ENCODE data around the gene HIBADH.
"Not testable (repeated sequence)": the region's sequence is repeated elsewhere in the genome, so short reads cannot be mapped to it uniquely, and the experiment has no call there.

HIBADH gene

GRCh38 chr7:27547401-27547800, 115.3 kb downstream of the HIBADH start:
- DNase-seq (ENCODE audit: low spot score): no peak

GRCh38 chr7:27546610-27547009, 116.1 kb downstream of the HIBADH start:
- DNase-seq (ENCODE audit: low spot score): no peak

- no peak for DNase-seq (ENCODE audit: low spot score)
These were observed 126.9 kb downstream of the HIBADH start for GRCh38 chr7:27535795-27536194.

DNA sequence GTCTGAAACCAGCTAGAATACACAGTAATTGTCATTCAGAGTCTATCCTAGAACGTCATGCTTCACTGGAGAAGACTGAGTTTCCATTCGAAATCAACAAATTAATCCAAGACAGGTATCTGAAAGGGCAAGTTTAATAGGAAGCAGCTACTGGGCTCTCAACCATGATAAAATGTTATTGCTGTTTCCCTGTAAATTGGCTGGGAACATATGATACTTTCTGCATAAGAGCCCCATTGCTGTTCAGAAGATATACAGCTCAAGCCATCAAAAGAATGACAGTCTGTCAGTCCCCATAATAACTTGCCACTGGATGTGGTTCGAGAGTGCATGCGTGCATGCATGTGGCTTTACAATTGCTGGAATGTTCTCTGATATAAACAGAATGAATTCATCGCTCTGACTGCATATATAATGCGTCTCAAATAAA, 129.0 kb downstream of the HIBADH start:
- DNase-seq (ENCODE audit: low spot score): no peak

GRCh38 chr7:27532314-27532713, 130.4 kb downstream of the HIBADH start:
- no peak for DNase-seq (ENCODE audit: low spot score)

- no peak for DNase-seq (ENCODE audit: low spot score)
These were observed 135.4 kb downstream of the HIBADH start for GRCh38 chr7:27527348-27527714.

DNA sequence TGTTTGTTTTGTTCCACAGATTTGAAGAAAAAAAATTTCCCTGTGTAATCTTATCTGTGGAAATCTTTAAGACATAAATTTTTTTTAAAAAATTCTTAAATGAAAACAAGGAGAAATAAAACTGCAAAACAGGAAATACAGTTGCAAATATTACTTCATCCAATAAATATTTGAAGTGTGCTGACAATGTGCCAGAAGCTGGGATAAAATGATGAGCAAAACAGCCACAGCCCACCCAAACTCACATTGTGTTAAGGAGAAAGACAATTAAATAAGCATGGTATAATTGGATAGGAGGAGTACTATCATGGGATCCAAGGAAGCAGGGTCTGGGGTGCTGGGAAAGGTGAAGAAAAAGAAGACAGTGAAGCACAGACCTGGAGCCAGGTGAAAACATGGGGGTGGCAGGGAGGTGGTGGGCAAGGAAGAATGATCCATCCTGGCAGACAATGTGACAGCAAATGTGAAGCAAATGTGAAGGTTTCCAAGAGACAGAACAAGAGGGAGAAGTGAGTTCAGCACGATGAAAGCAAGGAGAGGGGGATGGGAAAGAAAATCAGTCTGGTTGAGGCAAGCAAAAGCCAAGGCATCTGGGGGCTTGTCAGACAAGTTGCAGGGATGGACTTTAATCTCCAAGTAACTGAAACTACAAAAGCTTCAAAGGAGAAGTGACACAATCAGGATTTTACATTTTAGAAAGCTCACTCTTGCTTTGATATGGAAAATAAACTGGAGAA, 135.9 kb downstream of the HIBADH start:
- DNase-seq (ENCODE audit: low spot score): no peak

- no peak for DNase-seq (ENCODE audit: low spot score)
These were observed 136.6 kb downstream of the HIBADH start for GRCh38 chr7:27526131-27526530.

DNA sequence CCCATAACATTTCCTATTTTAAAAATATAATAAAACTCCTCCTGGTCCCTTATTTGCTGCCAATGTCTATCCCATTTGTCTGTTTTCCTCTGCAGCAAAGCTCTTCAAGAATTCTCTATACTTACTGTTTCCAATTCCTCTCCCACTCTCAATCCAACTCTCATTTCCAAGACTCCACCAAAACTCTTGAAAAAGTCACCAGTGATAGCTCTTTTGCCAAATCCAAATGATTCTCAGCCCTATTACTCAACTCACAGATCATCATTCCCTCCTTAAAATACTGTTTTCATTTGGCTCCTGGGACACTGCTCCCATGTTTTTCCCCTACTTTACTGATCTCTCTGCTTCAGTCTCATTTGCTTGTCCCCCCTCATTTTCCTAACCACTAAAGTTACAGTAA, 139.4 kb downstream of the HIBADH start:
- DNase-seq (ENCODE audit: low spot score): no peak

DNA sequence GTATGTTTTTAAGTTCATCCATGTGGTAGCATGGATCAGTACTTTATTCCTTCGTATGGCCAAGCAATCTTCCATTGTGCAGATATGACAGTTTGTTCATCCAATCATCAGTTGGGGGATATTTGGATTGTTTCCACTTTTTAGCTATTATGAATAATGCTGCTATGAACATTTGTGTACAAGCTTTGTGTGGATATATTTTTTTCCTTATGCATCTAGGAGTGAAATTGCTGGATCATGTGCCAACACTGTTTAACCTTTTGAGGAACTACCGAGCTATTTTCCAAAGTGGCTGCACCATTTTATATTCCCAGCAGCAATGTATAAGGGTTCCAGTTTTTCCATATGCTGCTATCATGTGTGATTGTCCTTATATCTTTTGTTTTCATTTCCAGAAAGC, 140.1 kb downstream of the HIBADH start:
- no peak for DNase-seq (ENCODE audit: low spot score)

DNA sequence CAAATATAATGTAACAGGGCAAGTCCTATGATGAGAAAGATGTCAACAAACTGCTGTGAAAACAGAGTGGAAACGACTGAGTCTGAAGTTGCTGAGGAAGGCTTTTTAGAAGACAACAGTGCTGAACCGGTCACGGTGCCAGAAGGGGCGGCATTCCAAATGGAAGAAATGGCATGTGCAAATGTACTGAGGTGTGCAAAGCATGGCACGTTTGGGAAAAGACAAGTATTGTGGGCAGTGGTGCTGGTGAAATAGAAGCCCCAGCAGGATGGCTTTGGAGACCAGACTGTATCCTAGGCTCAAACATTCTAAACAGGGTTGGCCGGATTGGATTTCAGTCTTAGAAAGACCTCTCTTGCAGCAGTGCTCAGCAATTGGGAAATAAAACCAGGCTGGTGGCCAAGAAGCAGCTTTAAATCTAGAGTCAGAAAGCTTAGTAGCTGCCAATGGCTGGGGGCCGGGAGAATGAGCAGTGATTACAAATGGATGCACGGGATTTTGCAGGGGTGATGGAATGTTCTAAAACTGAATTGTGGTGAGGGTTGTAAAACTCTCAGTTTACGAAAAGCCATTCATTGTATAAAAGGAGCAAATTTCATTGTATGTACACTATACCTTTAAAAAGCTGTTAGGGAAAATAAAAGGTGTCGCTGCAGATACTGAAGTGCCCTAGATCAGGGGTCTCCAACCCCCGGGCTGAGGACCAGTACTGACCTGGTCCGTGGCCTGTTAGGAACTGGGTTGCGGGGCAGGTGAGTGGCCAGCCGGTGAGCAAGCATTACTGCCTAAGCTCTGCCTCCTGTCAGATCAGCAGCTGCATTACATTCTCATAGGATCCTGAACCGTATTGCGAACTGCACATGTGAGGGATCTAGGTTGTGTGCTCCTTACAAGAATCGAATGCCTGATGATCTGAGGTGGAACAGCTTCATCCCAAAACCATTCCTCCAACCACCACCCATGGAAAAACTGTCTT, 141.6 kb downstream of the HIBADH start:
- DNase-seq (ENCODE audit: low spot score): no peak

DNA sequence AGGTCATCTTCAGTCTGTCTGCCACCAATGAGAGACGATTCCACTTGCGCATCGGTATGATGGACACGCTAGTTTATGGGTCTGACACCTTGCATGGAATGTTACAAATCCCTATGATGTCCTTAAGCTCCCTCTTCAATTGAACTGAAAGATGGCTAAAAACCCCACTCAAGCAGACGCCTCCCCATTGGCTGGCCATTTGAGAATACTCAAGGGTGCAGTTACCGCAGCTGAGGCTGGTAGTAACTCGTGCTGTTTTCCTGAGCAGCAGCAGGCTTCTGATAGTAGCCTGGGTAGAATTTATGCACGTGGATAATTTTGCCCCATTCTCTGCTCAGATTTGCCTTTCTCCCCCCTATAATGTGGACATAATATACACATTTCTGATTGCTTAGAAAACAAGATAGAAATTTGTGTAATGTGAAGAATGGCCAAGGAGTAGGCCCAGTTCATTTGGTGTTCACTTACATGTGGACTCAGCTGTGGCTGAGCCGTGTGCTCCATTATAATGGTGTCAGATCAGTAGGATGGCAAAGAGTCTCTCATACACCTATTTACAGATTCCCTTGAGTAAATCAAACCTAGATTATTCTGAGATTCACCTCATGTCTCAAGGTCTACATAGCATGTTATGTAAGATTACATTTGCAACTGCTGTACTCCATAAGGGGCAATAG, 142.8 kb downstream of the HIBADH start:
- no peak for DNase-seq (ENCODE audit: low spot score)

DNA sequence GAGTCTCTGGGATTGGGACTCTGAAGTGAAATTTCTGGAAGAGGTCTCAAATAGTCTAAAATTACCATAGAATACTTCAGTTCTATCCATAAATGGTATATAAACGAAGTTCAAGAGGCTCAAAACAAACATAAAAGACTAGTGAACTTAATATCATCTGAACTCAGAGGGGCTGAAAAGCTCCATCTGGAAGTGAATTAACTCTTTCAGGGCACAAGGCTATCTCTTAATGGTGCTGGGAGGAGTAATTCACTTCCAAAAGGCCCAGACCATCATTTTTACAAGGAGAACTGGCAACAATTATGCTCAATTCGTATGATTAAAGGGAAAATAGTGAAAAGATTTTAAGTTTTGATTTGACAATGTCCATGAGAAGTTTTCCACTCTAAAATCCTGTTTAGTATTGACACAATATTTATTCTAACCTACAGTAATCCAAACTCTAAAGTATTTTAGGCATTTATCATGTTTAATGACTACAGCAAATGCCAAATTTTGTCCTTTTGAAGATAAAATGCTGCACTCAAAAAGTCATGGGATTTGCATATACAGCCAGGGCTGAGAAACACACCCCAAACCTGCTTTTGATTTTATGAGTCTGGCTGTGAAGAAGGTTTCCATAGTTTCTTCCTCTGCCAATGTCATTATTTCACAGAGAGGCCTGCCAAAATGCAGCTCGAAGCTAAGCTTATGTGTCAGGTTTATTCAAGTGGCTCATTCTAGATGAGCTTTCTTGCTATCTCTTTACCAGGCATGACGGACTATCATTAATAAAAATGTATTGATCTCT, 143.9 kb downstream of the HIBADH start:
- no peak for DNase-seq (ENCODE audit: low spot score)

DNA sequence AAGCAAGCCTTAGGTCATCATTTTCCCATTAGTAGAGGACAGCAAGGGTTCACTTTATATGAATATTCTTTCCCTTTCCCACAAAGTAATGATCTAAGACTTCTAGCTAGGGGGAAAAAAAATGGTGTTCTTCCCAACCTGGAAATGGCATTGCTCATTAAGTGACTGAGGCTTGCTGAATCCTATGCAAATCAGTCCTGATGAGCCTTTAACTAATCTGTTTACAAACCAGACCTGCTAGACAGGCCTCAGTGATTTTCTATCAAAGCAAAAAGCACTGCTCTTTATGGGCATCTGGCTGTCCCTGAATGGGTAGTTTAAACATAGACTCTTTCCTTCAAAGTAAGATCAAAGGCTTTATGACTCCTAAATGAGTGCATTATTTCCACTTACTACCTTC, 146.3 kb downstream of the HIBADH start:
- no peak for DNase-seq (ENCODE audit: low spot score)

DNA sequence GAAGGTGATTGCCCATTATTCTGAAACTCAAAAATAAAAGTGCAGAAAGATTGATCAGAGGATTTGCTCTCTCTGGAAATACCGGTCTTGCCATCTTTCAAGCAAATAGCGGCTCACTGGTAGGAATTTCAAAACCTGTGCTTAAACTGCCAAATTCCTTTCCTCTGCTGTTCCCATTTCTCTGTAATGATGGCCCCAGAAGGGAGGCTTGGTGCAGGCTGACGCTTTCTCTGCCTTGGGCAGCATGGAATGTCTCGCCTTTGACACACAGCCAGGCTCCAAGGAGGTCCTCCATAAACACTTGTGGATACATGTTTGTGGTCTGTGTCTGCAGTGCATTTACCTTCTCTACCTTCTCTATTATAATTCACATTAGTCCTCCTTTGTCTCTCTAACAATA, 146.8 kb downstream of the HIBADH start:
- no peak for DNase-seq (ENCODE audit: low spot score)

DNA sequence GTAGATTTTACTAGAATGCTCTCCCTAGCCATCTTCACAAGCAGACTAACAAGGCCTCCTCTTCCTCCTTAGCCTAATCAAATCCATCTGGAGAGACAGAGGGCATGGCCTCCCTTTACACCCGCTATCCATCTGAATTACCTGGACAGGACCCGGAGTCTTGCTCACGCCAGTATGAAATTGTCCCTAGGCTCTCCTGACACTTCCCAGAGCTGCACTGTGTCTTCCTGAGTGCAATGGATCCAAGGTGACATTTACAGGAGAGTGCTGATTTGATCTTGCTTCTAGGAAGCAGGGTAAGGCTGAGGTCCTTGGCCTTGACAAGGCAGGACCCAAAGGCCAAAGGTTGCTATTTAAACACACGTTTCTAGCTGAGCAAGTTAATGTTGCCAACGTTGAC, 147.8 kb downstream of the HIBADH start:
- no peak for DNase-seq (ENCODE audit: low spot score)

GRCh38 chr7:27513885-27514284, 148.8 kb downstream of the HIBADH start:
- DNase-seq (ENCODE audit: low spot score): no peak

- DNase-seq (ENCODE audit: low spot score): not testable (repeated sequence)
These were observed 151.3 kb downstream of the HIBADH start for GRCh38 chr7:27511370-27511769.

DNA sequence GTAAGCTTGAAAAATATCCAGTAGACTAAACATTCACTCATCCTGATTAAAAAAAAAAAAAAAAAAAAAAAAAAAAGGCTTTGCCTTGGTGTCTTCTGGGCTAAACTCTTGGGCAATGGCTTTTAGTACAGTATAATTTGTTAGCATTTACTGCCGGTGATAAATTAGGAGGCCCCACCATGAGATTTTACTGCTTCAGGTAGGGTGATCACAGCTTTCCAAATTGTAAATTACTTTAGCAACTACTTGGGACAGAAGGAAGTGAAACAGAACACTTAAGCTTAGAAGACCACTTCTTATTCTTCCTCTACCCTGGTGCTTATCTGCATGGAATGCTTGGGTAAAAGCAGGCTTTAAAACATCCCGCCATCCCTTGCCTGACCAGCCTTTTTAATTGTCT, 152.1 kb downstream of the HIBADH start:
- no peak for DNase-seq (ENCODE audit: low spot score)

DNA sequence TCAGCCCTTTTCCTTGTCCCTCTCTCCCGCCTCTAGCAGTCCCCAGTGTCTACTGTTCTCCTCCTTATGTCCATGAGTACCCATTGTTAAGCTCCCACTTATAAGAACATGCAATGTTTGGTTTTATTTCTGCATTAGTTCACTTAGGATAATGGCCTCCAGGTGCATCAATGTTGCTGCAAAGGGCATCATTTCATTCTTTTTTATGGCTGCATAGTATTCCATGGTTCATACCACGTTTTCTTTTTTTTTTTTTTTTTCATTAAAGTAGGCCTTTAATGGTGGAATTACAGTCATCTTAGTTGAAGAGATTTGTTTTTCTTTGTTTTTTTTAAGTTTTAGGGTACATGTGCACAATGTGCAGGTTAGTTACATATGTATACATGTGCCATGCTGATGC, 160.8 kb downstream of the HIBADH start:
- not testable (repeated sequence) for DNase-seq (ENCODE audit: low spot score)

GRCh38 chr7:27501001-27501400, 161.7 kb downstream of the HIBADH start:
- DNase-seq (ENCODE audit: low spot score): no peak

DNA sequence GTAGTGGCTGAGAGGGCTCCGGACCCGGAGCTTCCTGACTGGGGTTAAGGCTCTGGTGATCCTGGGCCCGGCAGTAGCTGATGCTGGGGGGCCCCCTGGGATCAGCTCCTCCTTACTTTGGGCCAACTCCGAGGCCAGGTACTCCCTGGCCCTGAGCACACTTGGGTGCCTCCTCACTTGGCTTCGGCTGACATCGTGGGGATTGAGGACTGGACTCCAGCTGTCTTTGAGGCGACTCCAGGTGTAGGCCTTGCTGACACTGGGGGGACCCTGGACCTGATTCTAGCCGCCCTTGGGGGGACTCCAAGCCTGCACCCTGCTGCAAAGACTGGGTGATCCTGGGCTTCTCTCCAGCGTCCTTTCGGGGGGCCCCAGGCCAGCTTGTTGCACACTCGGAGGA, 170.5 kb downstream of the HIBADH start:
- no peak for DNase-seq (ENCODE audit: low spot score)
